Kidney (tissue), 14 donors: ENCODE measurements around the gene ERAP2. TPM values are rescaled to one million over a fixed set of nuclear protein-coding genes. Genes with fewer than 3 reads are reported as not detected.

Experiments used
- DNase-seq, 5 donors: peaks; one replicate each; pipeline ENCODE4 v3.0.0-alpha.2; 2013 to 2020
- FAIRE-seq: peaks from 2 replicates; lab custom pipeline; 2012; peaks lifted over from hg19 to GRCh38; lab: Jason Lieb, UNC
- H3K27ac ChIP-seq, 2 donors: one replicate each; pipeline ENCODE4 v1.7.0; 2013; ENCODE audit warnings: low read depth in 2 of 2, low read length in 2 of 2, inconsistent platforms in 1 of 2
- H3K27me3 ChIP-seq: one replicate; pipeline ENCODE4 v1.7.1; 2013; ENCODE audit warnings: low read length, inconsistent platforms; ENCODE audit not compliant: control insufficient read depth, insufficient read depth
- H3K36me3 ChIP-seq, 3 donors: one replicate each; pipeline versions ENCODE4 v1.7.0 to v1.7.1; 2013; ENCODE audit warnings: low read length in 3 of 3, control low read depth in 1 of 3, inconsistent platforms in 1 of 3; ENCODE audit not compliant: insufficient read depth in 3 of 3, control insufficient read depth in 2 of 3
- H3K4me1 ChIP-seq, 3 donors: one replicate each; pipeline versions ENCODE4 v1.7.0 to v1.7.1; 2013; ENCODE audit warnings: low read length in 3 of 3, inconsistent platforms in 1 of 3, low read depth in 1 of 3; ENCODE audit not compliant: control insufficient read depth in 2 of 3, insufficient read depth in 2 of 3
- H3K4me3 ChIP-seq, 3 donors: one replicate each; pipeline versions ENCODE4 v1.7.0 to v1.8.1; 2013; ENCODE audit warnings: low read length in 3 of 3, control low read depth in 1 of 3, inconsistent platforms in 1 of 3
- H3K9ac ChIP-seq, 3 donors: one replicate each; pipeline versions ENCODE4 v1.7.0 to v1.7.1; 2013; ENCODE audit warnings: low read length in 3 of 3, control low read depth in 1 of 3, inconsistent platforms in 1 of 3
- H3K9me3 ChIP-seq, 3 donors: one replicate each; pipeline versions ENCODE4 v1.7.0 to v1.7.1; 2013; ENCODE audit warnings: low read length in 3 of 3, control low read depth in 1 of 3, inconsistent platforms in 1 of 3; ENCODE audit not compliant: control insufficient read depth in 2 of 3, insufficient read depth in 1 of 3
- CTCF ChIP-seq: IDR thresholded peaks from 3 replicates; pipeline ENCODE4 v1.5.1; 2012; ENCODE audit warnings: mild to moderate bottlenecking, moderate library complexity, borderline replicate concordance; ENCODE audit not compliant: insufficient read depth; ENCODE audit errors: extremely low read depth
- intact Hi-C: fragments of 100-400 bp; cut with DNase I; formaldehyde crosslinking; loops from one replicate; pipeline ENCODE4 v1.11.1; 2022
- polyA plus RNA-seq: library from polyadenylated mRNA; stranded (reverse); fragments of 350-450 nt; fragmentation: Illumina TruSeq; extraction: RNeasy Lipid Tissue Mini Kit (QIAGEN cat#74804); gene quantifications from one replicate; pipeline ENCODE4 v1.2.3, GENCODE V29; 2014; ENCODE audit warnings: low read depth, low replicate concordance; ENCODE audit not compliant: insufficient read depth
- total RNA-seq: library from RNA; stranded (reverse); fragmentation: NEBNext Ultra II Directional; extraction: Animal tissue kit (Norgen Biotek cat#: 25700); gene quantifications from one replicate; pipeline ENCODE4 v1.2.1, GENCODE V29; 2021
- donor health status: control.
- donor health status: control.
- donor health status: control.
- donor health status: control.
- donor health status: control.
- donor health status: DM: yes; HTN: yes; CAD: no.
- donor health status: Normal renal cell carcinoma (clear cell type).

ERAP2 gene
- total and polyA plus RNA-seq, 2 donors from 2014 or later: 8.2 to 13.8 TPM

- no peaks in the 10 kb centered on the region for H3K4me1 ChIP-seq
- H3K9ac ChIP-seq: no peak overlapping the region
- H3K27ac ChIP-seq: no peak overlapping the region
- DNase-seq: no peak
- no peak for TF ChIP-seq CTCF
- intact Hi-C loops: no loop called here
- H3K36me3 ChIP-seq: no peaks in the 10 kb centered on the region
- no peaks in the 10 kb centered on the region for H3K27me3 ChIP-seq
- no peaks in the 10 kb centered on the region for H3K9me3 ChIP-seq
- no peak for FAIRE-seq
- H3K4me3 ChIP-seq: no peak overlapping the region
These were observed 18.8 kb upstream of the ERAP2 start for GRCh38 chr5:96857454-96857853.

GRCh38 chr5:96857924-96858323 is 18.4 kb upstream of the ERAP2 start:
- Histone ChIP-seq H3K9me3 (no peaks in the 10 kb centered on the region), H3K36me3 (no peaks in the 10 kb centered on the region), H3K9ac (no peak overlapping the region), H3K4me3 (no peak overlapping the region), H3K27me3 (no peaks in the 10 kb centered on the region), H3K4me1 (no peaks in the 10 kb centered on the region), H3K27ac (no peak overlapping the region)
- DNase-seq: no peak
- no peak for FAIRE-seq
- TF ChIP-seq CTCF: no peak
- intact Hi-C loops: no loop called here

- H3K4me1 ChIP-seq: no peaks in the 10 kb centered on the region
- H3K4me3 ChIP-seq: no peak overlapping the region
- H3K9ac ChIP-seq: no peak overlapping the region
- intact Hi-C loops: no loop called here
- H3K9me3 ChIP-seq: no peaks in the 10 kb centered on the region
- no peak for TF ChIP-seq CTCF
- no peaks in the 10 kb centered on the region for H3K27me3 ChIP-seq
- no peaks in the 10 kb centered on the region for H3K36me3 ChIP-seq
- no peak overlapping the region for H3K27ac ChIP-seq
- FAIRE-seq: no peak
- DNase-seq: no peak
These were observed 16.9 kb upstream of the ERAP2 start for GRCh38 chr5:96859375-96859774.

GRCh38 chr5:96861076-96861475 is 15.2 kb upstream of the ERAP2 start:
- Histone ChIP-seq H3K36me3 (no peaks in the 10 kb centered on the region), H3K4me1 (no peaks in the 10 kb centered on the region), H3K9me3 (no peaks in the 10 kb centered on the region), H3K27ac (no peak overlapping the region), H3K27me3 (no peaks in the 10 kb centered on the region), H3K9ac (no peak overlapping the region), H3K4me3 (no peak overlapping the region)
- DNase-seq: no peak
- intact Hi-C loops: no loop called here
- FAIRE-seq: no peak
- TF ChIP-seq CTCF: no peak
